HuH-7.5 (cell line): ENCODE data around the gene PERM1.
"Not testable (repeated sequence)": the region's sequence is repeated elsewhere in the genome, so short reads cannot be mapped to it uniquely, and the experiment has no call there.

ENCODE experiments used
- DNase-seq: peaks from one replicate; pipeline ENCODE4 v3.0.0; 2011; ENCODE audit warnings: low spot score

The PERM1 gene

GRCh38 chr1:1017397-1018320 lies 35.8 kb upstream of the PERM1 start:
- DNase-seq = not testable (repeated sequence)

- DNase-seq = no peak
These were observed 33.1 kb upstream of the PERM1 start for GRCh38 chr1:1014799-1015681.

- DNase-seq = no peak
These were observed 32.2 kb upstream of the PERM1 start for GRCh38 chr1:1013922-1014648.

- no peak for DNase-seq
These were observed 31.4 kb upstream of the PERM1 start, which contains the start of gene ISG15 for GRCh38 chr1:1013105-1013921. Gene ISG15 (plus strand): TSS chr1:1013497. CDS start chr1:1013574, 77 bp downstream.

- DNase-seq = not testable (repeated sequence)
These were observed 30.8 kb upstream of the PERM1 start for GRCh38 chr1:1012736-1013104.

- DNase-seq = no peak
These were observed 29.6 kb upstream of the PERM1 start for GRCh38 chr1:1011396-1011949.

- not testable (repeated sequence) for DNase-seq
These were observed 28.2 kb upstream of the PERM1 start for GRCh38 chr1:1010131-1010530.

- peak; percentile 91 for DNase-seq
These were observed 24.6 kb upstream of the PERM1 start for GRCh38 chr1:1006305-1007159.

GRCh38 chr1:1005774-1006304 lies 23.9 kb upstream of the PERM1 start:
- no peak for DNase-seq

GRCh38 chr1:1004780-1005697 lies 23.1 kb upstream of the PERM1 start:
- DNase-seq = no peak

GRCh38 chr1:1004420-1004779 lies 22.5 kb upstream of the PERM1 start:
- no peak for DNase-seq

GRCh38 chr1:1003618-1004419 lies 21.9 kb upstream of the PERM1 start:
- no peak for DNase-seq

GRCh38 chr1:1001057-1001783 lies 19.3 kb upstream of the PERM1 start:
- DNase-seq = peak; percentile 52

GRCh38 chr1:1000357-1001056 lies 18.6 kb upstream of the PERM1 start:
- peak; percentile 90 for DNase-seq

- DNase-seq = peak; percentile 88
These were observed 17.9 kb upstream of the PERM1 start, which contains the start of gene HES4 for GRCh38 chr1:999725-1000356. Gene HES4 (minus strand): TSS chr1:1000097. CDS start chr1:999973, 124 bp downstream.
